ENCODE data around the gene WBP1L. TPM values are rescaled to one million over a fixed set of nuclear protein-coding genes. Genes with fewer than 3 reads are reported as not detected.

The WBP1L gene
- total and polyA plus RNA-seq, 2 of the 13 experiments (the other 11 are each of a cell fraction or from before 2014, with no cell fraction given): 8.3 to 12.3 TPM

- TF ChIP-seq MAFF (IDR thresholded peaks at IDR 0.05; ENCODE audit: low read depth, low read length) (0 out of 2 replicates have a peak, but pooled peaks have one; percentile 27), TOE1 (CRISPR knock-in tag; IDR thresholded peaks at IDR 0.05) (0 out of 2 replicates have a peak, but pooled peaks have one; percentile 32), ZBTB44 (CRISPR knock-in tag; IDR thresholded peaks at IDR 0.05) (no peak), SP2 (CRISPR knock-in tag; IDR thresholded peaks at IDR 0.05) (no peak), KMT2B (CRISPR knock-in tag; IDR thresholded peaks at IDR 0.05) (no peak), SMC3 (IDR thresholded peaks at IDR 0.05; ENCODE audit: low read length) (peak; percentile 86), RFX1 (IDR thresholded peaks at IDR 0.05) (no peak), CEBPZ (IDR thresholded peaks at IDR 0.05; ENCODE audit: low read length) (no peak), GABPA (IDR thresholded peaks at IDR 0.05; ENCODE audit: low read depth, low read length) (no peak), GABPA (CRISPR knock-in tag; IDR thresholded peaks at IDR 0.05; ENCODE audit: low read depth) (no peak), HNRNPH1 (optimal IDR thresholded peaks at IDR 0.05; ENCODE audit: low read depth, low read length) (no peak), RAD21 (CRISPR knock-in tag; IDR thresholded peaks at IDR 0.05) (peak; percentile 68), ZNF75D (CRISPR knock-in tag; IDR thresholded peaks at IDR 0.05; ENCODE audit: borderline replicate concordance) (no peak), IRX3 (CRISPR knock-in tag; IDR thresholded peaks at IDR 0.05; ENCODE audit: borderline replicate concordance, low read depth) (no peak), ZSCAN9 (CRISPR knock-in tag; IDR thresholded peaks at IDR 0.05; ENCODE audit: borderline replicate concordance) (no peak), FOXA3 (CRISPR knock-in tag; IDR thresholded peaks at IDR 0.05) (peak; percentile 21; the same call in 1 of the 2 replicates), ZXDC (CRISPR knock-in tag; IDR thresholded peaks at IDR 0.05) (no peak), TAF1 (CRISPR knock-in tag; IDR thresholded peaks at IDR 0.05) (no peak), PPARG (CRISPR knock-in tag; conservative IDR thresholded peaks at IDR 0.05) (no peak), HNF4A (CRISPR knock-in tag; IDR thresholded peaks at IDR 0.05) (0 out of 2 replicates have a peak, but pooled peaks have one; percentile 3), ZBTB14 (CRISPR knock-in tag; IDR thresholded peaks at IDR 0.05) (no peak), LBX2 (CRISPR knock-in tag; IDR thresholded peaks at IDR 0.05; ENCODE audit: borderline replicate concordance) (0 out of 2 replicates have a peak, but pooled peaks have one; percentile 28)
Observed at GRCh38 chr10:102752934-102753664, 9.4 kb downstream of the WBP1L start (continued).
